LoVo (cell line): ENCODE data around the gene CCDC24.

ENCODE experiments used
- DNase-seq: peaks from one replicate; pipeline ENCODE4 v3.0.0-alpha.2; 2016; ENCODE audit warnings: low spot score

Gene CCDC24

DNA sequence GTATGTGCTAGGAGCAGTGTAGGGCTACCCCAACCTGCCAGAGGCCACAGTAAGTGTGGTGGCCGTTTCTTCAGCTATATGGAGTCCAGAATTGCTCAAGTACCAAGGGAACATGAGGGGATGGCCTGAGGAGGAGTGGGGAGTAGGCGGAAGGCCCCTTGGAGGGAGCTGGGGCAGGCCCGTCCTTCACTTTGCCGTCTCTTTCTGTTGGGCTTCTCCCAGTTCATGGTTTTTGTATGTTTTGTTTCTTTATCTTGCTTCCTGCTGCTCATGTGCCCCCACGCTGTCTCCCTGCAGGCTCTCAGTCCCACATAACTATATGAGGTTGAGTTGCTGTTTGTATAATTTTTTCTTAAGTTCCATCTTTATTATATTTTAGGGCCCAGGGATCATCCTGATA, 27.5 kb upstream of the CCDC24 start:
- DNase-seq: no peak

DNA sequence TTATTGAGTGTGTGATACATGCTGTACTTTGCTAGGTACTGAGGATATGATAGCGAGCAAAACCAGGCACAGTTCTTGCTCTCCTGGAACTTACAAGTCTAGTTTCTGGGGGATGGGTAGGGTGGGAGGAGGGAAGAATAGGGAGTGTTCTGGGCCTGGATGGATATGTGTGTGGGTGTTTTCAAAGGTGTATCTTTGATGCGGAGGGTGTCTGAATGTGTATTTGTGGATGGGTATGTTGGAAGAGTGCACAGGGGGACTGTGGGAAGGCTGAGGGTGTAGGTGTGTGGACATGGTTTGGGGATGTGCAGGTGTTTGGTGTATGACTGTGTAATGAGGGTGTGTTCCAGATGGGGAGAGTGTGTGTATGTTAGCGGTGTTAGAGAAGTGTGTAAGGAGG, 26.1 kb upstream of the CCDC24 start:
- no peak for DNase-seq

- DNase-seq: no peak
Measured at GRCh38 chr1:43968348-43968948, 23.0 kb upstream of the CCDC24 start.

- no peak for DNase-seq
Measured at GRCh38 chr1:43969416-43969745, 22.0 kb upstream of the CCDC24 start.

- DNase-seq: peak; percentile 97
Measured at GRCh38 chr1:43969746-43970466, 21.5 kb upstream of the CCDC24 start, which contains the start of gene DPH2. DPH2 (plus strand) TSS chr1:43970010; CDS start chr1:43970176, 166 bp downstream.

- no peak for DNase-seq
Measured at GRCh38 chr1:43970502-43970901, 20.9 kb upstream of the CCDC24 start.

DNA sequence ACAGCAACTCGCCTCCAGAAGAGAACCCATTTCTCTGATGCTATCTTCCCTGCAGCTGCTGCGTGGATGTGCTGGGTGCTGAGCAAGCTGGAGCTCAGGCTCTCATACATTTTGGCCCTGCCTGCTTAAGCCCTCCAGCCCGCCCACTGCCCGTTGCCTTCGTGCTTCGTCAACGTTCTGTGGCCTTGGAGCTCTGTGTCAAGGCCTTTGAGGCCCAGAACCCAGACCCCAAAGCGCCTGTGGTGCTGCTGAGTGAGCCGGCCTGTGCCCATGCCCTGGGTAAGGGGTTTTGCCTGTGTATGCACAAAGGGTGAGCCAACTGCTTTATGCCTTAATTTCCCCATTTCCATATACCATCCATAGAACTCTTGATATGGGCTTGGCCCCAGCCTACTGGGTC, 20.5 kb upstream of the CCDC24 start:
- no peak for DNase-seq

DNA sequence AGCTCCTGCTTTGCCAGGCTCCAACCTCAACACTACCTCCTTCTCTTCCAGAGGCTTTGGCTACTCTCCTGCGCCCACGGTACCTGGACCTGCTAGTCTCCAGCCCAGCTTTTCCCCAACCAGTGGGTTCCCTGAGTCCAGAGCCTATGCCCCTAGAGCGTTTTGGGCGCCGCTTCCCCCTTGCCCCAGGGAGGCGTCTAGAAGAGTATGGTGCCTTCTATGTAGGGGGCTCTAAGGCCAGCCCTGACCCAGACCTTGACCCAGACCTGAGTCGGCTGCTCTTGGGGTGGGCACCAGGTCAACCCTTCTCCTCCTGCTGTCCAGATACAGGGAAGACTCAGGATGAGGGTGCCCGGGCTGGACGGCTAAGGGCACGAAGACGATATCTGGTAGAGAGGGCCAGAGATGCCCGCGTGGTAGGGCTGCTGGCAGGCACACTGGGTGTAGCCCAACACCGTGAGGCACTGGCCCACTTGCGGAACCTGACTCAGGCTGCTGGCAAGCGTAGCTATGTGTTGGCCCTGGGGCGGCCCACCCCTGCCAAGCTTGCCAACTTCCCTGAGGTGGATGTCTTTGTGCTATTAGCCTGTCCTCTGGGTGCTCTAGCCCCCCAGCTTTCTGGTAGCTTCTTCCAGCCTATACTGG, 19.9 kb upstream of the CCDC24 start:
- no peak for DNase-seq

- no peak for DNase-seq
Measured at GRCh38 chr1:43973981-43974442, 17.4 kb upstream of the CCDC24 start.

DNA sequence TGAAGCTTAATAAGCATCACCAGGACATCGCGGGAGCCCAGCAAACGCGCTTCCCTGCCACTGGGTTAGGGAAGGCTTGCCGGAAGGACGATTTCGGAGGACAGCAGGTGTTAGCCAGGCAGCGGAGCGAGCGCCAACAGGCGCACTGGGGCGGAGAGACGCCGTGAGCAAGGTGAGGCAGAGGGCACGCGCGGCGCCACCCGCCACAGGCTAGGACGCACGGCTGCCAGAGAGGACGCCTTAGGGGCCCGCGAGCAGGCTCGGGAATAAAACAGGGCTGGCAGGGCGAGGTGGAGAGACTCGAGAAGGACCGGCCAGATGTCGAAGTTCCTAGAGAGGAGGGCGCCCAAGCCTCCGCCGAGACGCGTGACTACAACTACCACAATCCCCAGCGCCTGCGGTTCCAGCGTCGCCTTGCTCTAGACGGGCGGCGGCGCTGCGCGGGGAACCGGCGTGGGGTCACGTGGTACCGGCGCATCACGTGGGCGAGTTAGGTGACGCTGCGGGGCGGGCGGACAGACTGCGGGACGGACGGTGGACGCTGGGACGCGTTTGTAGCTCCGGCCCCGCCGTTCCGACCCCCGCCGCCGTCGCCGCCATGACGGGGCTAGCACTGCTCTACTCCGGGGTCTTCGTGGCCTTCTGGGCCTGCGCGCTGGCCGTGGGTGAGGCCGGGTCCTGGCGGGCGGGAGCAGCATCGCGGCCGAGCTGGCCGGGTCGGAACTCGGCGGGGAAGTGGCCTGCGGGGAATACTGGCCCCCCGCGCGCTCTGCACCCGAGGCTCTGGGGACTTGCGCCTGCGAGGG, 16.8 kb upstream of the CCDC24 start, which contains the start of gene ATP6V0B:
Gene ATP6V0B, plus strand, starts transcription at position 518 of the 806 bp plus-strand sequence. Its CDS starts 81 bp downstream, at position 599.
- DNase-seq: peak; percentile 95

DNA sequence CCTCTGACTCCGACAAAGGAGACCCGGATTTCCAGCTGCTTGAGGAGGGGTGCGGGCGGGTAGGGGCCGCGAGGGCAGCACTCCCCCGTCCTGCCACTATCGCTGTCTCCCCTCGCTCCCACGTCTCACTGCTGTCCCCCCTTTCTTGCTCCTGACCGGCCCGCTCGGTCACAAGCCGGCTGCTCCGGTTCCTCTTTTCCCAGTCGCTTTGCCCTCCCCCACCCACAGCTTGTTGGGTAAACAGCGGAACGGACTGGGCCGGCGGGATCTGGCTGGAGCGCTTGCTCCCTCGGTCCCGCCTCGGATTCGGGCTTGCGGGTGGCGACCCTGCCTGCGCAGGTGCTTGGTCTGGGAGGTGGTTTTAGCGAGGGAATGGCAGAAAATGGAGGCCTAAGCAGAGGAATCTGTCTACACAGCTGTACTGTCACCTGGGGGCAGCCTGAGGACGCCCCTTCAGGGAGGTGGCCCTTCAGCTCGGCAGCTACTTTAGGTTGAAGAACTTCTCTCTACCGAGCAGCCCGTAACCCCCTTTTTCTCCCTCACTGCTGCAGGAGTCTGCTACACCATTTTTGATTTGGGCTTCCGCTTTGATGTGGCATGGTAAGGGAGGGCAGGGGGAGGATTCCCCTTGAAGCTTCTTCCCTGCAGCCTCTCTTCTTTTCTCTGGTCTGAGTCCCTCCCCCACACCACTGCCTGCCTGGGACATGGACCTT, 16.0 kb upstream of the CCDC24 start:
- no peak for DNase-seq

DNA sequence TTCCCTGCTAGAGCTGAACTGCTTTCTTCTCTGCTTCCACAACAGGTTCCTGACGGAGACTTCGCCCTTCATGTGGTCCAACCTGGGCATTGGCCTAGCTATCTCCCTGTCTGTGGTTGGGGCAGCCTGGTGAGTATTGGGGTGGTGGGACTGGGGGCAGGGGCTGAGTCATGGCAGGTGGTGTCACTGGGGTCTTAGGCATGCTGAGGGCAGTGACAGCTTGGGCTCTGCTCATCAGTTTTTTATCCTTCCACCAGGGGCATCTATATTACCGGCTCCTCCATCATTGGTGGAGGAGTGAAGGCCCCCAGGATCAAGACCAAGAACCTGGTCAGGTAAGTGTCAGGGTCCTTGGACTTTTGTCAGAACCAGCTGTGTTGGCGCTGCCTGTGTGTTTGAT, 15.4 kb upstream of the CCDC24 start:
- DNase-seq: no peak

DNA sequence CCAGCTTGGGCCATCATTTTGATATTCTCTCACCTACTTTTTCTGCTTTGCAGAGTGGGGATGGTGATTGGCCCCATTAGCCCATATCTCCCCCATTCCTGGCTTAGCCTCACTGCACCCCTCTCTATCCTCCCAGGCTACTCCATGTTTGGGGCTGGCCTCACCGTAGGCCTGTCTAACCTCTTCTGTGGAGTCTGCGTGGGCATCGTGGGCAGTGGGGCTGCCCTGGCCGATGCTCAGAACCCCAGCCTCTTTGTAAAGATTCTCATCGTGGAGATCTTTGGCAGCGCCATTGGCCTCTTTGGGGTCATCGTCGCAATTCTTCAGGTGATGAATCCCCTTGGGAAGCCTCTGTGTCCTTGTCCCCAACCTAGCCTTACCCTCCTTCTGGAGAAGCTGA, 14.5 kb upstream of the CCDC24 start:
- DNase-seq: no peak

DNA sequence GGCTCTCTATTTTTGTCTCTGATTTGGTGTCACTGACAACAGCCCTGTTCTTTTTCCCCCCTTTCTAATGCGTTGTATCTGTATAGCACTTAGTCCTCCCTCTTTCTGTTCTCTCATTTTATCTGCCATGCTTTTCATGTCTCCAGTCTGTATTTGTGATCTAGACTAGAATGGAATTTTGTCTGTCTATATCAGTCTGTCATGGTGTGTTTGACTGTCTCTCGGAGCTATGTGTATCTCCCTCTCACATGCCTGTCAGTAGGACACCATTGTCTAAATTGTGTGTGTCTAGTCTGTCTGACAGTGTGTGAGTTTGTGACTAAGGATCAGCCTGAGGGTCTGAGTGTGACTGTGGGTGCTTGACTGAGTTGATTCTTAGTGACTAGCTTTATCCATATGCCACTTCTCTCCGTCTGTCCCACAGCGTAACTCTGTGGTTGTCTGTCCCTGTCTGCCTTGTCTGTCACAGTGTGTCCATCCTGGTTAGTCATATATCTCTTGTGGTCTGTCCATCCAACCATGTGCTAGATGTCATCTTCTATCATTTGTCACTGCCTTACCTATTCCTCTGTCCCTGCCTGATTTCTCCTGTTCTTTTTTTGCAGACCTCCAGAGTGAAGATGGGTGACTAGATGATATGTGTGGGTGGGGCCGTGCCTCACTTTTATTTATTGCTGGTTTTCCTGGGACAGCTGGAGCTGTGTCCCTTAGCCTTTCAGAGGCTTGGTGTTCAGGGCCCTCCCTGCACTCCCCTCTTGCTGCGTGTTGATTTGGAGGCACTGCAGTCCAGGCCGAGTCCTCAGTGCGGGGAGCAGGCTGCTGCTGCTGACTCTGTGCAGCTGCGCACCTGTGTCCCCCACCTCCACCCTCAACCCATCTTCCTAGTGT, 13.8 kb upstream of the CCDC24 start:
- DNase-seq: no peak

- no peak for DNase-seq
Measured at GRCh38 chr1:43978264-43978550, 13.2 kb upstream of the CCDC24 start.

DNA sequence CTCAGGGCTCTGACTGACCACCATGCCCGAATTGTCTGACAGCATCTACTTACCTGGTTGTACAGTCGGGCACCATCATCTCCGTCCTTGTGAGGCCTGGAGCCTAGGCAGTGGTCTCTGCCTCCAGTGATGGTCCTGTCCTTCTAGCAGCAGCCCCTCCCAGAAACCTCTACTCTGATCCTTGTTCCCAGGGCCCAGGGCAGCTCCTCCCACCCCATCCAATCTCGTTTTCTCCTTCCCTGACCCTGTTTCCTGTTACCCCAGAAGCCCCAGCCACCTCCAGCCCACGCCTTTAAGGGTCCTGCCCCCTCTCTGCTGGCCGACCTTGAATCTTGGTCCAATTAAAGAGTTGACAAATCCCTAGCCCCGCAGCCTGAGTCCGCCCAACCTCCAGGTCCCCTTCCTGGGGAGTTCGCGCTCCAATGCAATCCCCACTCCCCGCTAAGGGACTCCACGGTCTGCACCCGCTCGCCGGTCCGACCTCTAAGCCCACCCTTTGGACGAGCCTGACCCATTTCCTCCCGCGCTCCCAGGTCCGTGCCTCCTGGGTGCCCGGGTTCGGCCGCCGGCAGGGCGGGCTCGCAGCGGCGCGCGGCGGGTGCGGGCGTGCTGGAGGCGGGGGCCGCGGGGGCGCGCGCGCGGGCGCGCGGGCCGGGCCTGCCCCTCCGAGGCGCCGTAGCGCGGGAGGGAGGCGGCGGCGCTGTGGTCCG, 12.7 kb upstream of the CCDC24 start, which contains the start of gene B4GALT2:
Gene B4GALT2, plus strand, starts transcription at position 660 of the 710 bp plus-strand sequence. CDS start 1,951 bp downstream, outside the sequence.
- peak; percentile 44 for DNase-seq

- DNase-seq: no peak
Measured at GRCh38 chr1:43979261-43979527, 12.2 kb upstream of the CCDC24 start.

GRCh38 chr1:43979528-43980254, 11.7 kb upstream of the CCDC24 start:
- peak; percentile 49 for DNase-seq

DNA sequence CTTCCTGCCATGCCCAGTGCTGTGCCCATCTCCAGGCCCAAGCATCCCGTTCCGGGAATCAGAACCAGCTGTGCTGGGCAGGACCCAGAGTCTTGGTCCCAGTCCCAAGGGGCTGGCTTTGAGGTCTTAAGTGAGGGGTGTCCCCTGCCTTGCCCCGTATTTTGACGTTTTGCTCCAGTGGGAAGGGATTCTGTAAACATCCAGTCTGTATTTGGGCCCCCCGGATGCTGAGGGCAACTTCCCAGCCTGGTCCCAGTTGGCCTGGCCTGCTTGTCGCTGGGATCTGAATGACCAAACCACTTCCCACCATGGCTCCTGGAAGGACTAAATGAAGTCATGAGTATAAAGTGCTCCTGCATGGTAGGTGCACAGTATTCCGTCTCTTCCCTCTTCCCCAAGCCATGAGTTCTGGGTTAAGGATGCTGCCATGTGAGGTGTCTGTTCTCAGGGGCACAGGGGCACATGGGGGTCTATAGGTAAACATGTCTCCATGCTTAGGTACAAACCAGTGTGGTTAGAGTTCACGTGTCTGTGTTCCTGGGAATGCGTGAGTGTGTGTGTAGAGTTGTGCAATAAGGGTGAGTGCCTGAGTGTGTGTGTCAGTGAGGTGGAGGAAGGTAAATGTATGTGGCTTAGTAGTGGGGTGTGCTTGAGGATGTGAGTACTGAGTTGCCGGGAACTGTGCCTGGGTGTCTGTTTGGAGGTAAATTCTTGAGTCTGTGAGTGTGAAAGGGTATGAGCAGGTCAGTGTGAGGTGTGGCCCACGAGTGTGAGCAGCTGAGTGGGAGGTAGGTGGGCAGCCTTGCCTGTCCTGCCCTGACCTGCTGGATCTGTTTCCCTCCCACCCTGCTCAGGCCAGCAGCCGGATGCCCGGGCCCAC, 10.9 kb upstream of the CCDC24 start:
- DNase-seq: no peak
